Prostate gland (tissue), 2 donors: ENCODE measurements around the gene PKNOX2. TPM values are rescaled to one million over a fixed set of nuclear protein-coding genes. Genes with fewer than 3 reads are reported as not detected.

Source experiments
- DNase-seq: peaks from one replicate; pipeline ENCODE4 v3.0.0-alpha.2; 2019; ENCODE audit warnings: low spot score
- H3K27ac ChIP-seq, 2 donors: fragments of 200-600 bp; sonication (generic); 2 replicates each; pipeline ENCODE4 v1.5.1; 2017 to 2019
- H3K27me3 ChIP-seq: fragments of 200-600 bp; sonication (generic); replicated peaks from 2 replicates; pipeline ENCODE4 v1.5.1; 2019; ENCODE audit not compliant: insufficient read depth
- H3K36me3 ChIP-seq, 2 donors: fragments of 200-600 bp; sonication (generic); 1 replicate in 1 of 2; 2 replicates in 1 of 2; pipeline versions ENCODE4 v1.5.1 to v1.8.1; 2017 to 2019
- H3K4me1 ChIP-seq: fragments of 200-600 bp; sonication (generic); replicated peaks from 2 replicates; pipeline ENCODE4 v1.5.1; 2019
- H3K4me3 ChIP-seq, 2 donors: fragments of 200-600 bp; sonication (generic); 2 replicates each; pipeline ENCODE4 v1.5.1; 2017 to 2019
- H3K9me3 ChIP-seq: fragments of 200-600 bp; sonication (generic); 2 replicates; pipeline ENCODE4 v1.5.1; 2017
- CTCF ChIP-seq, 4 experiments: fragments of 200-600 bp in 2 of 4; fragments of 450-650 bp in 2 of 4; sonication (generic) in 2 of 4; IDR thresholded peaks; 1 replicate in 3 of 4; 2 replicates in 1 of 4; pipeline ENCODE4 v1.5.1; 2016 to 2019; ENCODE audit warnings: antibody characterized with exemption in 4 of 4, mild to moderate bottlenecking in 2 of 4, moderate library complexity in 2 of 4
- POLR2A ChIP-seq: fragments of 450-650 bp; IDR thresholded peaks from one replicate; pipeline ENCODE4 v1.6.1; 2016; ENCODE audit warnings: antibody characterized with exemption, mild to moderate bottlenecking
- POLR2AphosphoS5 ChIP-seq: sonication (generic); formaldehyde crosslinking; IDR thresholded peaks from one replicate; pipeline ENCODE4 v1.6.1; 2017; ENCODE audit warnings: antibody characterized with exemption
- WGBS: methylation state at CpG from one replicate; pipeline ENCODE4 v1.1.5; 2018; 5-methylcytosine and 5-hydroxymethylcytosine counted together
- intact Hi-C: fragments of 100-400 bp; cut with DNase I; formaldehyde crosslinking; loops from one replicate; pipeline ENCODE4 v1.14.2; 2022
- total RNA-seq, 2 donors: library from RNA; depleted of rRNA; stranded (reverse); fragments of >200 nt; gene quantifications; one replicate each; pipeline ENCODE4 v1.1.0, GENCODE V29; 2016

PKNOX2 gene
- total RNA-seq, 2 donors from 2014 or later = 12.3 to 14.7 TPM

GRCh38 chr11:125174686-125175085 is 10.1 kb downstream of the PKNOX2 start:
- Histone ChIP-seq H3K36me3 (no peaks in the 10 kb centered on the region), H3K27ac (no peak overlapping the region), H3K9me3 (no peaks in the 10 kb centered on the region), H3K4me1 (peaks cover 5% of the 10 kb centered on the region), H3K27me3 (no peaks in the 10 kb centered on the region), H3K4me3 (no peak overlapping the region)
- no peak for DNase-seq
- 89% methylated on average over 7 of the region's 8 CpGs for WGBS
- TF ChIP-seq POLR2AphosphoS5 = no peak
- TF ChIP-seq CTCF (IDR thresholded peaks at IDR 0.05) = no peak
- no peak for TF ChIP-seq POLR2A
- intact Hi-C loops = no loop called here

DNA sequence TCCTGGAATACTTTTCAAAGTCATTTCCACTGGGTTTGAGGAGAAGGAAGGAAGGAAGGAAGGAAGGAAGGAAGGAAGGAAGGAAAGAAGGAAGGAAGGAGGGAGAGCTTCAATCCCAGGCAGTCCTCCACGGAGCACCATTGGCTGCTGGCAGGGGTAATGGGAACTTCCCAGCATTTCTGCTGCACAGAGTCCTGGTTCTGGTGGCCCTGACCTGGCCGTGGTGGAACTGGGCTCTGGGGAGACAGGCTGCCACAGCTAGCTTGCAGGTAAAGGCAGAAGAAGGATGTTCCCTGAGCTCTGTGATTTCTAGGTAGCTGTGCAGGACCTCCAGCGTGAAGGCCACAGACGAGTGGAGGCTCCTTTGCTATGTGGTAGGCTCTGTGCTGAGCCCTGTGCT is 10.6 kb downstream of the PKNOX2 start:
- Histone ChIP-seq H3K36me3 (no peaks in the 10 kb centered on the region), H3K27me3 (no peaks in the 10 kb centered on the region), H3K4me1 (no peaks in the 10 kb centered on the region), H3K4me3 (no peak overlapping the region), H3K27ac (no peak overlapping the region), H3K9me3 (no peaks in the 10 kb centered on the region)
- 91% methylated on average over 4 of the region's 4 CpGs for WGBS
- no peak for TF ChIP-seq POLR2AphosphoS5
- no peak for TF ChIP-seq POLR2A
- no peak for TF ChIP-seq CTCF (IDR thresholded peaks at IDR 0.05)
- intact Hi-C loops = no loop called here
- DNase-seq = no peak

GRCh38 chr11:125175896-125176575 is 11.5 kb downstream of the PKNOX2 start:
- DNase-seq = no peak
- H3K4me3 ChIP-seq = no peak overlapping the region
- H3K4me1 ChIP-seq = no peaks in the 10 kb centered on the region
- intact Hi-C loops = no loop called here
- TF ChIP-seq CTCF (IDR thresholded peaks at IDR 0.05) (no peak), POLR2AphosphoS5 (no peak), POLR2A (no peak)
- no peaks in the 10 kb centered on the region for H3K36me3 ChIP-seq
- H3K27ac ChIP-seq = no peak overlapping the region
- H3K9me3 ChIP-seq = no peaks in the 10 kb centered on the region
- WGBS = 84% methylated on average over 15 of the region's 15 CpGs
- H3K27me3 ChIP-seq = no peaks in the 10 kb centered on the region

GRCh38 chr11:125176866-125177265 is 12.3 kb downstream of the PKNOX2 start:
- WGBS = 86% methylated on average over 5 of the region's 5 CpGs
- Histone ChIP-seq H3K4me3 (no peak overlapping the region), H3K4me1 (no peaks in the 10 kb centered on the region), H3K9me3 (no peaks in the 10 kb centered on the region), H3K27me3 (no peaks in the 10 kb centered on the region), H3K36me3 (no peaks in the 10 kb centered on the region), H3K27ac (no peak overlapping the region)
- DNase-seq = no peak
- intact Hi-C loops = no loop called here
- TF ChIP-seq POLR2AphosphoS5 (no peak), POLR2A (no peak), CTCF (IDR thresholded peaks at IDR 0.05) (no peak)

GRCh38 chr11:125177543-125177942 is 13.0 kb downstream of the PKNOX2 start:
- TF ChIP-seq POLR2AphosphoS5 (no peak), POLR2A (no peak), CTCF (IDR thresholded peaks at IDR 0.05) (no peak)
- no peak overlapping the region for H3K4me3 ChIP-seq
- no peaks in the 10 kb centered on the region for H3K9me3 ChIP-seq
- intact Hi-C loops = no loop called here
- no peaks in the 10 kb centered on the region for H3K36me3 ChIP-seq
- H3K4me1 ChIP-seq = no peaks in the 10 kb centered on the region
- DNase-seq = no peak
- no peaks in the 10 kb centered on the region for H3K27me3 ChIP-seq
- 84% methylated on average over 3 of the region's 3 CpGs for WGBS
- H3K27ac ChIP-seq = no peak overlapping the region
